HG03135 (cell line): ENCODE data around the gene CD72.
A peak's percentile ranks its signal among the peaks of the same experiment; 100 is the strongest.

Experiments used
- ATAC-seq: cut with Tn5 transposase; IDR thresholded peaks from one replicate; pipeline ENCODE4 v1.9.1; 2021; ENCODE audit warnings: mild to moderate bottlenecking, moderate library complexity; ENCODE audit not compliant: unreplicated experiment

The CD72 gene

GRCh38 chr9:35618325-35618727 is at the start of gene CD72:
Gene CD72 (minus strand): TSS chr9:35618413. CDS start chr9:35618303, 110 bp downstream.
- ATAC-seq: no peak

DNA sequence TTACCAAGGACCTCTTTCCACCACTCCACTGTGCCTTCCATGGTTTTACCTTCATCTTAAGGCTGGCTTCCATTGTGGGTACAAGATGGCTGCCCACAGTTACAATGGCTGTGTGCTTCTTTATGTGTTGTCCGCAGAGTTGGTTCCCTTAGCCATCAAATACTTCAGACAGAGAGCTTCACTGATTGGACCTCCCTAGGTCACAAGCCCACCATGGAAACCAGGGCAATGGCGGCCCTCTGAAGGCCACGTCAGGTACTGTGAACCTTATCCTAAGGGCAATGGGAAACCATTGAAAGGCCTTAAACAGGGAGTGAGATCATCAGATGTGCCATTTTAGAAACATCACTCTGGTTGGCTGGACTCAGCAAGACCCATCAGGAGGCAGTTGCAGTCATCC is 49.7 kb upstream of the CD72 start:
- ATAC-seq: no peak

DNA sequence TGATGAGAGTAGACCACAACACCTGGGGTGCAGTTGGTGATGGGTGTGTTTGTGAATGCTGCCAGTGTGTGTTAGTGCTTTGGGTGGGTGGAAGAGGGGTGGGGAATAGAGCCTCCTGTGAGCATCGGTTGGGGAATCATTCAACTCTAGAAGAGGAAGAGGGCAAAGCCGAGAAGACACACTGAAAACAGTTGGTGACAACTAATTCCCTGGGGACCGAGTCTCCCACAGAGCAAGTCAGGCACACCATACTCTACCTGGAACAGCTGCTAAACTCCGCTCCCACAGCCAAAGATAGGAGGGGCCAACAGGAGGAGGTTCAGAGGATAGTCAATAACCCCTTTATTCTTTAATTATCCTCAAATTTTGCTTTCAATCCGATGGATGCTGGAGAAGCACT is 48.3 kb upstream of the CD72 start:
- no peak for ATAC-seq

DNA sequence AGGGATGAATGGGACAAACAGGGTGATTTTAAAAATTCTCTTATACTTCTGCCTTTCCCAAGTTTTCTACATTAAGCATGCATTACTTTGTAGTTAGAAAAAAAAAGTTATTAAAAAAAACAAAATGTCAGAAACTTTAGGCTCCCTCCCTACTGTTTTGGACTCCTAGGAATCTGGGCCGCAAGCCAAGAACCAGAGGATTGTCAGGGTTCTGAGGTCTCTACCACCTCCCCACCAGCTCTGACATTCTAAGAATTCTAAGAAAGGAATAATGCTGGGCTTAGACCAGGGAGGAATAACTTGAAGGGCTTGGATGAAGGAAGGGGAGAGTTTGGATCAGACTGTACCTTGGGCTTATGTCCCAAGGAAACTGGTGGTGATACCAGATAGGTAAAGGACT is 47.8 kb upstream of the CD72 start:
- no peak for ATAC-seq

DNA sequence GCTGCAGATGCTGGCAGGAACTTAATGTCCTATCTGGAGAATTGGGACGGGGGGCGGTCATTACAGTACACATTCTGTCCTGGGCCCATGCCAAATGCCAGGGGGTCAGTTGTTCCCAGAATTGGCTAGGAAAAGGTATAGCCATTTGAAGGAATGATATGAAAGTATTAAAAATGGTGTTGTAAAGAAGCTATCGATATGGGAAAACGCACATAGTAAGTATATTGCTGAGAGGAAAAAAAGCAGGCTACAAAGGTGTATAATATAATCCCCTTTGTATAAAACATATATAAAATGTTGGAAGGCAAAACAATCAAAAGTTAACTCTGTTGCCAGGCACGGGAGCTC is 47.2 kb upstream of the CD72 start:
- no peak for ATAC-seq

DNA sequence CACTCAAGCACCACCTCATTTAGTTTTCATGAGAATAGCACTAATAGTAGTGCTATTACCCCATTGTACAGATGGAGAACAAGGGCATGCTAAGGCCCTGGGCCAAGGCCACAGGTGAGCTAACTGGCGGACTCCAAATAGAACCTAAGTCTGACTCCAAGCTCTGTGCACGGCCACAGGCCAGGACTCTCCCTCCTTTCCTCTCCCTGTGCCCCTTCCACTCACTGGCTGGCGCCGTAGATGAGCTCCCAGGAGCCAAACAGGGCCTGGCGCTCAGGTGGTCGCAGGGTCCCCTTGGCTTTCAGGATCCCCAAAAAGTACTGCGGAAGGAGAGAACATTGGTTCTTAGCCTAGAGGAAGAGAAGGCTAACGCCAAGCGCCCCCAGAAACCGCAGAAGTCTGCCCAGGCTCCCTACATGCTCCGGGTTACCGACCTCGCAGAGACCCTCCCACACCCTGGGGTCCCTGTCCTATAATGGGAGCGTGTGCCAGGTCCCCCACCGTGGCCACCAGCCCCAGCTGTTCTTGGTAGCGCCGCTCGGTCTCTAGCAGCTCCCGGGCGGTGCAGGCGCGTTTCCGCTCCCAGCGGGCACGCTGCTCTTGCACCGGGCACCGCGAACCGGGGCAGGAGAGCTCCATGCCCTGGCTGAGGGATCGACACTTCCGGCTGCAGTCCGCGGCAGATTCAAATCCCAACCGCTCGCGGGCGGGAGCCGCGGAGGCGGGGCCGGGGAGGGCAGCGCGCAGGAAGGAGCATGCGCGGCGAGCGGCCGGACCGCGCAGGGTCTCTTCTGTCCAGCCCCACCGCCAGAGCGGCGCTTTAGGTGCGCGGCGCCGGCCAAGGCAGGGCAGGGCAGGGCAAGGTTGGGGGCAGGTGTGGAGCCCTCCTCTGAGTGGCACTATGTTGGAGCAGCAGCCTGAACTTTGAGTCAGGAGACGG is 46.6 kb upstream of the CD72 start, which contains the start of gene ARHGEF39:
Gene ARHGEF39, minus strand, starts transcription at position 665 of the 940 bp plus-strand sequence. Its CDS starts 26 bp downstream, at position 639.
- ATAC-seq: peak; percentile 72

- ATAC-seq: no peak
Observed at GRCh38 chr9:35662437-35662836, 44.2 kb upstream of the CD72 start.

GRCh38 chr9:35661756-35662350 is 43.6 kb upstream of the CD72 start:
- no peak for ATAC-seq

DNA sequence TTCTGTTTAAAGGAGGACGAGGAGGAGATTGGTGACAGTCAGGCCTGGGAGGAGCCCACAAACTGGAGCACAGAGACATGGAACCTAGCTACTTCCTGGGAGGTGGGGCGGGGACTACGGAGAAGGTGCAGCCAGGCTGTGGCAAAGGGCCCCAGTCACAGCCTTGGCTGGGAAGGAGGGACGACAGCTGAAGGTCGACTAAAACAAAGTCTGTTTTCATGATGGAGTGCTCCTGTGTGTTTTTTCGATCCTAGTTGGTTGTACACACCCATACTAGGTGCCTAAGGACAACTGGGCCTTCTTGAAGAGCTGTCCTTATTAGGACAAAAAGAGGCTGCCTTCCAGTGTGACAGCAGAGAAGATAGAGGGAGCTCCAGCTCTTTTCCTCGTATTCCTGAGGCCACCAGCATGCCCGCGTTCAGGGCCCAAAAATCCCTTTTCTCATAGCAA is 42.8 kb upstream of the CD72 start:
- no peak for ATAC-seq

DNA sequence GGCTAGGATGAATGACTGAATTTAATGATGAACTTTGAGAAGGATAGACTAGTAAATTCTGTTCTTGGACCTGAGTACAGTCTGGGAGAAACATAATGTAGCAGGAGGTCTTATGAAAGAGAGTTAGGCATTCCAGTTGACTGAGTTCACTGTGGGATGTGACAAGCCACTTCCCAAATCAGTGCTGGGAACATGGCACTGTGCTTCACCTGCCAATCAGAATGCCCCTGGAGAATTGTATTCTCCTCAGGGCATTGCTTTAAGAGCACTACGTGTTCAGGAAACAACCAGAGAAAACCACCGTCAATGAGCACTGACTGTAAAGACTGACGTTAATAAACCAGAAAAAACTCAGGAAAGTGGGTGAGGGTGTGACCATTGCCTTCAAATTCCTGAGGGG is 41.1 kb upstream of the CD72 start:
- ATAC-seq: no peak

GRCh38 chr9:35658968-35659220 is 40.7 kb upstream of the CD72 start:
- no peak for ATAC-seq

DNA sequence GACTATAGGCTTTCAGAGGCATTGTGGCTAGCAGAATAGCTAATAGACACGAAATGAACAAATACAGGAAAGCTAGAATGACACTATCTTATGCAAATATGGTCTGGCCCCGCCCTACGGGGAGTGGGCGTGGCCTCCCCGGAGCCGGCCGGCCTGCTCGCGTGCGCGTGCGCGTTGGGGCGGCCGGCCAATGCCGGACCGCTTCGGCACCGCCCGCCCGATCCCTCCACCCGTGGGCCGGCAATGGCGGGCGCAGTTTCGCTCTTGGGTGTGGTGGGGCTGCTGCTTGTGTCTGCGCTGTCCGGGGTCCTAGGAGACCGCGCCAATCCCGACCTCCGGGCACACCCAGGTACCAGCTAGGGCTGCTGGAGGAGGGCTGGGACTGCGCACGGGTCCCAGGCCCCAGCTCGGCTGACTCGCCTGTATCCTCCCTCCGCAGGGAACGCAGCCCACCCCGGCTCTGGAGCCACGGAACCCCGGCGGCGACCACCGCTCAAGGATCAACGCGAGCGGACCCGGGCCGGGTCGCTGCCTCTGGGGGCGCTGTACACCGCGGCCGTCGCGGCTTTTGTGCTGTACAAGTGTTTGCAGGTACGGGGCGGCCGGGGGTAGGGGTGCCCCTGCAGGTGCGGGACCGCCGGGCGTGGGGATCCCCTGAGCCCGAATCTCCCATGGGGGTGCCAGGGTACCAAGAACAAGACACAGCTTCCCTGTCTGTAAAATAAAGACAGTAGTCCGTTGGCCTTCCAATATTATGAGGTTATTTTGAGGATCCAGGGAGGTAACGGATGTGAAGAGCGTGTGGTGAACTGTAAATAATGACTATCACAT is 40.1 kb upstream of the CD72 start, which contains the start of gene CCDC107:
Gene CCDC107, plus strand, starts transcription at position 156 of the 831 bp plus-strand sequence. Its CDS starts 88 bp downstream, at position 244.
- ATAC-seq: peak; percentile 68

DNA sequence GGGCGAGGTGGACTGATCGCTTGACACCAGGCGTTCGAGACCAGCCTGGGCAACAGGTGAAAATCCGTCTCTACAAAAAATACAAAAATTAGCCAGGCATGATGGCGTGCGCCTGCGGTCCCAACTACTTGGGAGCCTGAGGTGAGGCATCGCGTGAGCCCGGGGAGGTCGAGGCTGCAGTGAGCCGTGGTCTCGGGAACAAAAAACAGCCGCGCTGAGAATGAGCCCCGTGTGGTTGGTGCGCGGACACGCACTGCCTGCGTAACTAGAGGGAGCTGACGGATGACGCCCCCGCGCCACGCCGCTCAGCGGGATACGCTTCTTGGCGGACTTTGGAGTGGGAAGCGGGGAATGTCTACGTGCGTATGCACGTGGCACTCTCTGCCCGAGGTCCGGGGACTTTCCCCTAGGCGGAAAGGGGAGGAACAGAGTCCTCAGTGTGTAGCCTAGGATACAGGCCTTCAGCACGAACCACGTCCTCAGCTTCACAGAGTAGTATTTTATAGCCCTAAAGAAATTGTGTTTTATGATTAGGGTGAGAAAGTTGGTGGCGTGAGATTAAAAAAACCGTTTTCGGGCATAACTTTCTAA is 39.4 kb upstream of the CD72 start, which contains the start of gene RMRP:
Gene RMRP, minus strand, starts transcription at position 474 of the 591 bp plus-strand sequence.
- ATAC-seq: peak; percentile 83

DNA sequence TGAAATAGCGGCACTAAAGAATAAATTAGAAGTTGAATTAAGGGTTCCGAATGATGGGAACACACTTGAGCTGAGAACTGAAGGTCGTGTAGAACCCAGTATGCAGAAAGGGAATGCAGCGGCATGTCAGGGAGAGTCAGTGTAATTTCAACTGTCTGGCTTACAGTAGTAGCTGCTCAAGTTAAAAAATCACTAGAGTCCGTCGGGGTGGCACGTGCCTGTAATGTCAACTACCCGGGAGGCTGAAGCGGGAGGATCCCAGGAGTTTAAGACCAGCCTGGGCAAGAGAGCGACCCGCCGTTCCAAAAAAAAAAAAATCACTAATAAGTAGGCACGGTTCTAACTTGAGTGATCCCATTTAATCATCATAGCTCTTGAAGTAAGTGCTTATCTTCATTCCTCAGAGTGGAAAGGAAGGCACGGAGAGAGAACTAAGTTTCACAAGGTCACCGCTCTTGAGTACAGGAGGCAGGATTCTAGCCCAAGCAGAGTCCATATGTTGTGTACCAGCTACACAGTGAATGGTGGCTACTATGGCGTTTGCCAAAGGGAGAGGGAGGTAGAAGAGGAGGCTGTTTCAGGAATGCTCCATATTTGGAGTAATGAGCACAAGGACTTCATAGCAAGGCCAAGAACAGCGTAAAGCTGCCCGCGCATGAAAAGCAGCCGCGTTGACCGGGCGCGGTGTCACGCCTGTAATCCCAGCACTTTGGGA is 38.8 kb upstream of the CD72 start:
- no peak for ATAC-seq

GRCh38 chr9:35656348-35656747 is 38.1 kb upstream of the CD72 start:
- no peak for ATAC-seq

DNA sequence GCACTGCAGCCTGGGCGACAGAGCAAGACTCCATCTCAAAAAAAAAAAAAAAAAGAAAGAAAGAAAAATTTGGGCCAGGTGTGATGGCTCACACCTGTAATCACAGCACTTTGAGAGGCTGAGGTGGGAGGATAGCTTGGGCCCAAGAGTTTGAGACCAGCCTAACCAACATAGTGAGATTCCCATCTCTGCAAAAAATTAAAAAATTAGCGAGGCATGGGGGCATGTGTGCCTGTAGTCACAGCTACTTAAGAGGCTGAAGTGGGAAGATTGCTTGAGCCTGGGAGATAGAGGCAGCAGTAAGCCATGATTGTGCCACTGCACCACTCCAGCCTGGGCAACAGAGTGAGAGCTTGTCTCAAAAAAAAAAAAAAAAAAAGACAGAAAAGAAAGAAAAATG is 35.4 kb upstream of the CD72 start:
- ATAC-seq: no peak

DNA sequence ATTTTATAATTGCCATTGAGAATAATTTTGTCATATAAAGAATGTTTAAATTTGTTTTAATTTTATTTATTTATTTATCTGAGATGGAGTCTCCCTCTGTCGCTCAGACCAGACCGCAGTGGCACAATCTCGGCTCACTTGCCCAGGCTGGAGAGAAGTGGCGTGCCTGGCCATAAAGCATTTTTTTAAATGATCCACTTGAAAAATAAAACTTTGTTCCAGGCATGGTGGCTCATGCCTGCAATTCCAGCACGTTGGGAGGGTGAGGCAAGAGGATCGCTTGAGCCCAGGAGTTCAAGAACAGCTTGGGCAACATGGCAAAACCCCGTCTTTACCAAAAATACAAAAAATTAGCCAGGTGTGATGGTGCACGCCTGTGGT is 34.6 kb upstream of the CD72 start:
- no peak for ATAC-seq

DNA sequence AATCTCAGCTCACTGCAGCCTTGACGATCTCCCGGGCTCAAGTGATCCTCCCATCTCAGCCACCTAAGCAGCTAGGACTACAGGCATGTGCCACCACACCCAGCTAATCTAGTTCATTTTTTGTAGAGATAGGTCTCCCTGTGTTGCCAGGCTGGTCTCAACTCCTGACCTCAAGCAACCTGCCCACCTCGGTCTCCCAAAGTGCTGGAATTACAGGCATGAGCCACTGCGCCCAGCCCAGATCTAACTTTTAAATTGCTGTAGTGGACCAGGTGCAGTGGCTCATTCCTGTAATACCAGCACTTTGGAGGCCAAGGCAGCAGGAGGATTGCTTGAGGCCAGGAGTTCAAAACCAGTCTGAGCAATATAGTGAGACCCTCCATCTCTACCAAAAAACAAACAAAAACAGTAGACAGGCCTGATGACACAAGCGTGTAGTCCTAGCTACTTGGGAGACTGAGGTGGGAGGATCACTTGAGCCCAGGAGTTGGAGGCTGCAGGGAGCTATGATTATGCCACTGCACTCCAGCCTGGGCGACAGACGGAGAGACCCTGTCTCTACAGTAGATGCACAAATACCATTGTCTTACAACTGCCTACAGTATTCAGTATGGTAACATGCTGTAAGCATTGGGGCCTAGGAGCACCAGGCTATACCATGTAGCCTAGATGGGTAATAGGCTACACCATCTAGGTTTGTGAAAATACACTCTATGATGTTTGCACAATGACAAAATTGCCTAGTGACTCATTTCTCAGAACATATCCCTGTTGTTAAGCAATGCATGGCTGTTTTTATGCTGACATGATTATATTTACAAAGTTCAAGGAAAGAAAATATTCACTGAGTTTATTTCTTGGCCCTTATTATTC is 34.0 kb upstream of the CD72 start:
- ATAC-seq: no peak

DNA sequence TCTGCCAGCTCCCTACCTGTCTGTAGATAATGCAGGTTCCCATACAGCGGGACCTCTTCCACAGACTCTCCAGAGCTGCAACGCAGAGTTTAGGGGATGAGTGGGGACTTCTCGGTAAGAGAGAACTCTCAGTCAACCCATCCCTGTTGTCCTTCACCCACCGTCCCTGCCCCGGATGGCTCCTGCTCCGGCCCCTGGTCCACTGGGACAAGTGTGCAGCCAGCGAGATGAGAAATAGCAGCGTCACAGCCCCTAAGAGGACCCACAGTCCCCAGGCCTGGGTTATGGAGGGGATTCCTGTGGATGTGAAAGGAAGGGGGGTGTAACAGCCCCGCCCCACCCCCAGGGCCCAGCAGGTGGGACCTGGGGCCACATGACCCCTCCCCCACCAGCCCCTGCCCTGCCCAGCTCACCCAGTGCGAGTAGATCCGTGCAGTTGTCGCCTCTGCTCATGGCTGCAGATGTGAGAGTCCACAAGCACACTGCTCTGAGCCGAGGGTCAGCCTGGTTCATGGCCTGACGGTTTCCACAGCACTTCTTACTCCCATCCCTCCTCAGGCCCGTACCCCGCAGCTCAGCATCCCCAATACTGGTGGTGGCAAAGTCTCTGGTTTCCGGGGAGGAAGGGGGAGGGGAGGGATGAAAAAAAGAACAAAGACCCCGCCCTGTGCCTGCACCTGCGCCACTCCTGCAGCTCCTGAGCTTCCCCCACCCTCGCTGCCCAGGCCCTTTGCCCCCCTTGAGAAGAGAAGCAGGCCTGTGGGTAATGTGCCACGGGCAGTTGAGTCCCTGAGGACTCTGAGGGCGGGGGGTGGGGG is 32.3 kb upstream of the CD72 start, which contains the start of gene SIT1:
Gene SIT1, minus strand, starts transcription at position 591 of the 818 bp plus-strand sequence. Its CDS starts 78 bp downstream, at position 513.
- ATAC-seq: no peak
